HG02623 (cell line): ENCODE measurements around the gene LRPAP1.
"Not testable (repeated sequence)": the region's sequence is repeated elsewhere in the genome, so short reads cannot be mapped to it uniquely, and the experiment has no call there.

Experiments used
- ATAC-seq: cut with Tn5 transposase; IDR thresholded peaks from one replicate; pipeline ENCODE4 v1.9.1; 2021; ENCODE audit warnings: moderate library complexity; ENCODE audit not compliant: unreplicated experiment

LRPAP1 gene

GRCh38 chr4:3520276-3520675, 11.9 kb downstream of the LRPAP1 start:
- no peak for ATAC-seq

- no peak for ATAC-seq
These were observed 12.6 kb downstream of the LRPAP1 start for GRCh38 chr4:3519468-3520264.

DNA sequence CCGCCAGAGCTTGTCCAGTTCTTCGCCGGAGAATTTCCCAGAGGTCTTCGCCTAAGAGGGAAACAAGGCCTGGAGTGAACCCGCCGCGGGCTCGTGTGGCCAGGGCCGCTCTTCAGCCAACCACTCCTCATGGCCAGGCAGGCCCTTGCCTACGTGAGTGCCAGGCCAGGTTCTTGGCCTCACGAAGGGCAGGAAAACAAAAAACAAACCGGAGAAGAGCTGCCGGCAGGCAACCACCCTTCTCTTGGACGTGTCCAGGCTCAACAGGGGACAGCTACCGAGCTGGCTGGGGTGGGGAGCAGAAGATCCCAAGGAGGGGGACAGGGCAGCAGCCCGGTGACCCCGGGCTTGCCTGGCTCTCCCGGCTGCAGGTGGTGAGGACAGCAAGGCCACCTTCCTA, 13.3 kb downstream of the LRPAP1 start:
- ATAC-seq: no peak

DNA sequence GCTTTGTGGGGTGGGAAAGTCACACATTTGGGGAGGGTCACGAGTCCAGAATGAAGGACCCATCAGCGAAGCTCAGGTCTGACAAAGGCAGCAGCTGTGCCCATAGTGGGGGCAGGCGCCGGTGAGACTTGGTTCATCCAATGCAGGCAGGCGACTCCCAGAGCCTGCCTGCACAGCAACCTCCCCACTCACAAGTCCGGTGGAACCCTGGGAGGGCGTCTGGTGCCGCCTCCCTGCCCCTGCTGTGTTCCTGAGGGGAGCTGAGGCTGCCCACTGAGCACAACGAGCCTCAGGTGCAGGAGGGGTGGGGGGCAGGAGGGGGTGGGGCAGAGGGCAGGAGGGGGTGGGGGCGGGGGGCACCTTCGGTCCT, 13.7 kb downstream of the LRPAP1 start:
- no peak for ATAC-seq

DNA sequence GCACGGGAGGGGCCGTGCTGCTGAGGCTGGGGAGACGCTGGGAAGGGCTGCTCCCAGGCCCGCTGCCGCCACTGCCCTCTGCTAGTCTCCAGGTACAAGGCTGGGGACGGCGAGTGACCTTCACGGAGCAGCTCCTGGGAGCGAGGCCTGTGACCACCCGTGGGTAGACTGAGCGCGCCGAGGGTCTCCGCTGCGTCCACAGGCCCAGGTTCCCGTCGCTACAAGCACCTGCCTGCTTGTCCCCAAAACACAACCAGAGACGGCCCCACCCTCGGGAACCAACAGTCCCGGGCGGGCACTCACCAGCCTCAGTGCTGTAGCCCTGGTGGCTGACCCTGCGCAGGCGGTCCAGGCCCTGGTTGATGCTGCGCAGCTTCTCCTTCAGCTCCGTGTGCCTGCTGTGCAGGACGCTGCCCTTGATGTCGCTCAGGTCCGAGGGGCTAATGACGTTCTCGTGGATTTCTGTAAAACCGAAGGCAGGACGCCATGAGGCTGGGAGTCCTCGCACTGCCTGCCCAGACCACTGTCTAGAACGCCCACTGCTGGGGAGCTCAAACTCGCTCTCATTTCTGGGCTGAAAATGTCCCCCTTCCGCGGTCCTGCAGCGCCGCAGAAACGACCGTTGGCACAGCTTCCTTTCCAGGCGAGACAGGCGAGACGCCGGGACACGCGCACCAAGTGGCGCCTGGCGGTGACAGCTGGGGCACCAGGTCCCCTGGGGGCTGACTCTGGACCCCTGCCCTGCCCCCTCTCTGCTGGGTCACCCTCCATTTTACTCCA, 14.3 kb downstream of the LRPAP1 start:
- no peak for ATAC-seq

GRCh38 chr4:3516836-3517730, 15.1 kb downstream of the LRPAP1 start:
- no peak for ATAC-seq

- ATAC-seq: no peak
These were observed 16.0 kb downstream of the LRPAP1 start for GRCh38 chr4:3516061-3516835.

DNA sequence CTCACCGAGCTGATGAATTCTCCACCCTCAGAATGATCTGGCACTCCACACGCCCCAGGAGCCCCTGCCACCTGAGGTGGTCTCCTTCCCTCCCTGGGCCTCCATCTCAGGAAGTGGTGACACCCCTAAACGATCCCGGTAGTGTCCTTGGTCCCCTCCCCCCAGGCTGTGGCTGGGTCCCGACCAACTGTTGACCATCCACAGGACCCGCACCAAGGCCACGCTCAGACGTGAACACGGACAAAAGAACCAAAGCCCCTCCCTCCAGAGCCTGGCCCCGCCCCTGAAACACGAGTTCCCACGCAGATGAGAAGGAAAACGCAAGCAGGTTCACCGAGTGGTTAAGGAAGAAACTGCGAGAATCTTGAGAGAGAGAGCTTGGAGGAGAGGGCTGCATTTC, 16.6 kb downstream of the LRPAP1 start:
- no peak for ATAC-seq

GRCh38 chr4:3514806-3515501, 17.3 kb downstream of the LRPAP1 start:
- ATAC-seq: no peak

GRCh38 chr4:3514221-3514780, 17.9 kb downstream of the LRPAP1 start:
- ATAC-seq: no peak

DNA sequence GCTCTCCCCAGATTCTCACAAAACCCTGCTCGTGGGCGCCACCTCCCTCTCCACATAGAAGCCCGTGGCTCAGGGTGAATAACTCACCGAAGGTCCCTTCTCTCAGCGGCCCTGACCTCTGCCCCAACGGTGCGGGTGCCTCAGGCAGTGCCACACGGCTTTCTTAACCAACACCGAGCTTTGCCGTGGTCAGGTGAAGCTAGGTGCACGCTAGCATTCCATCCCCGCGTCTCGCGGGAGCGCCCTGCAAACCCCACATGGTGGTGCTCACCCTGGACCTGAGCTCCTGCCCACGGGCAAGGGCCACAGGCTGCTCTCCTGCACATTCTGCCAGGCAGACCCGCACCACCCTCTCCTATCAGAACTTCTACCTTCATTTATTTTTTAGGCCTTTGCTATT, 18.4 kb downstream of the LRPAP1 start:
- no peak for ATAC-seq

- ATAC-seq: no peak
These were observed 19.5 kb downstream of the LRPAP1 start for GRCh38 chr4:3512719-3513118.

- ATAC-seq: no peak
These were observed 19.9 kb downstream of the LRPAP1 start for GRCh38 chr4:3512279-3512678.

DNA sequence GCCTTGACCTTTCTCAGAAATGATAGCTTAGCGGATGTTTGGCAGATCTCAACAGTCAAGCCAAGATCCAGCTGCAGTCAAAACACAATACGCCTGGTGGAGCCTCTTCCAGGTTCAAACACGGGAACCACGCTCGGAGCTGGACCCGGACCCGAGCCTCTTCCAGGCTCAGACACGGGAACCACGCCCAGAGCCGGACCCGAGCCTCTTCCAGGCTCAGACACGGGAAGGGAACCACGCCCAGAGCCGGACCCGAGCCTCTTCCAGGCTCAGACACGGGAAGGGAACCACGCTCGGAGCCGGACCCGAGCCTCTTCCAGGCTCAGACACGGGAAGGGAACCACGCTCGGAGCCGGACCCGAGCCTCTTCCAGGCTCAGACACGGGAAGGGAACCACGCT, 20.6 kb downstream of the LRPAP1 start:
- ATAC-seq: not testable (repeated sequence)

- ATAC-seq: no peak
These were observed 21.0 kb downstream of the LRPAP1 start for GRCh38 chr4:3511187-3511586.

DNA sequence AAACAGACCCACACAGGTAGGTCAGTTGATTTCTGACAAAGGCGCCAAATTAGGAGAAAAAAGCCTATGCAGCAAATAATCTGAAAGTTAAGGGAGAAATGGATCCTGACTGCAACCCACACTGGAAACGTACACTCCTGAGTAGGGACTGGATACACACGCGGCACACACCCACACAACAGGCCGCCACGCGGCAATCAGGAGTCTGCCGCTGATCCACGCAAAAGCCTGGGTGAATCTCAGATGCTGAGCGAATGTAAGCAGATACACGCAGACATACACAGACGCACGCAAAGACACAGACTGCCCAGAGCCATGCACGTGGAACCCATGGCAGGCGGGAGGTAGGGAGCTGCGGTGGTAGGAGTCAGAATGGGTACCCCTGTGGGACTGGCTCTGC, 21.7 kb downstream of the LRPAP1 start:
- ATAC-seq: no peak

- no peak for ATAC-seq
These were observed 23.7 kb downstream of the LRPAP1 start for GRCh38 chr4:3508542-3508941.

DNA sequence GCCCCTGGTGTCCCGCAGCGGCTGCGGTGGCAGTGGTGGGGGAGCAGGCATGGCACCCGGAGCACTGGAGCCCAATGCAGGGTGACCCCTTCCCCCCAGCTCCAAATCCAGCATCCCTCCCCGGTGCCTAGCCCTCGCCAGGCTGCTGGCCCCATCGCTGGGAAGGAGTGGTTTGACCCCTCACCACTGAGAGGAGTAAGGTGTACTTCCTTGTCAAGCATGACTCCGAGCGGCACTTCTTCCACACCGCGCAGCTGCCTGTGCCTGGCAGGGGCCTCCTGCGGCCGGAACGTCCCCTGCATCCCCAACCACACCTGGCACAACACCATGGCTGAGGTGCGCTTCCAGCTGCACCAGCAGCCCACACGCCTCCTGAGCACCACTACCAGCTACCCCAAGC, 27.0 kb downstream of the LRPAP1 start:
- ATAC-seq: no peak
